Measurements from ENCODE around the gene TRABD2B. TPM values are rescaled to one million over a fixed set of nuclear protein-coding genes. Genes with fewer than 3 reads are reported as not detected.
A peak's percentile ranks its signal among the peaks of the same experiment; 100 is the strongest.

The TRABD2B gene
- total RNA-seq, 1 experiment from 2014 or later, result 0.05 TPM

- DNase-seq (ENCODE audit: low read depth, low spot score) (peak; percentile 23), ATAC-seq (peak; percentile 85)
- peaks cover 6 to 12% of the 10 kb centered on the region in 2 experiments; a peak in 3 of 4 replicates for H3K4me1 ChIP-seq (ENCODE audit: control insufficient read depth in 1 of 2, insufficient read depth in 2 of 2, low read length in 2 of 2)
- ChIA-PET CTCF (interaction anchor here (0.9 kb wide), 1 partner anchor 70 kb away, joined by 3 read pairs; no protein-coding TSS in a partner anchor), POLR2A (no interaction called here), RAD21 (ENCODE audit: low non-redundant PET in 1 of 2, low total read pairs in 2 of 2, uncharacterized antibody in 2 of 2, unreplicated experiment in 2 of 2) (no interaction called here)
- H4K20me1 ChIP-seq (ENCODE audit: insufficient read depth), result no peaks in the 10 kb centered on the region
- H3K27me3 ChIP-seq (ENCODE audit: insufficient read depth, low read length), result no peaks in the 10 kb centered on the region
- no peak for TF ChIP-seq SRF (IDR thresholded peaks at IDR 0.05; ENCODE audit: low read depth)
- no peak for TF ChIP-seq POLR2A (IDR thresholded peaks at IDR 0.05; ENCODE audit: borderline replicate concordance, extremely low read depth, insufficient read depth, insufficient read length)
- no peak for TF ChIP-seq ATF3 (IDR thresholded peaks at IDR 0.05)
- TF ChIP-seq TCF7L2 (IDR thresholded peaks at IDR 0.05; ENCODE audit: borderline replicate concordance, extremely low read depth, insufficient read depth, insufficient read length), result peak; percentile 37
- TF ChIP-seq MAX (IDR thresholded peaks at IDR 0.05), result peak; percentile 36; the same call in 1 of the 2 replicates
- TF ChIP-seq YY1 (IDR thresholded peaks at IDR 0.05; ENCODE audit: extremely low read depth, insufficient replicate concordance, low read depth, low read length), result no peak
- peak overlapping the region; percentile 76 for H2AFZ ChIP-seq (ENCODE audit: low read depth, low read length, poor library complexity, severe bottlenecking)
- H3K9me3 ChIP-seq (ENCODE audit: control insufficient read depth in 1 of 2, insufficient read depth in 1 of 2, low read depth in 1 of 2, low read length in 2 of 2), result no peaks in the 10 kb centered on the region
- no peak overlapping the region for H3K9ac ChIP-seq (ENCODE audit: low read length)
- no peaks in the 10 kb centered on the region for H3K79me2 ChIP-seq (ENCODE audit: insufficient read depth, low read length)
- intact Hi-C loops (cut with micrococcal nuclease), result no loop called here
- H3K9me2 ChIP-seq (ENCODE audit: insufficient read depth), result no peaks in the 10 kb centered on the region
- BruUV-seq (replicated peaks), result no TSS peak
- H3K4me3 ChIP-seq (replicated peaks in 1 of 2; ENCODE audit: low read depth in 1 of 2, low read length in 2 of 2), result no peak overlapping the region
- no peaks in the 10 kb centered on the region for H3K36me3 ChIP-seq (ENCODE audit: control insufficient read depth in 1 of 2, insufficient read depth in 2 of 2, low read length in 2 of 2)
- H3K27ac ChIP-seq (ENCODE audit: low read depth, low read length), result no peak overlapping the region
- peak overlapping the region; percentile 27 for H3K4me2 ChIP-seq (ENCODE audit: low read length)
Observed at GRCh38 chr1:47991187-47991586, 6.0 kb downstream of the TRABD2B start.

- H3K4me3 ChIP-seq (replicated peaks in 1 of 2; ENCODE audit: low read depth in 1 of 2, low read length in 2 of 2), result no peak overlapping the region
- H3K36me3 ChIP-seq (ENCODE audit: control insufficient read depth in 1 of 2, insufficient read depth in 2 of 2, low read length in 2 of 2), result no peaks in the 10 kb centered on the region
- no peak for ATAC-seq
- CTCF ChIA-PET, result interaction anchor here (1.6 kb wide), 1 partner anchor 10 kb away, joined by 3 read pairs; no protein-coding TSS in a partner anchor
- no peak overlapping the region for H3K4me2 ChIP-seq (ENCODE audit: low read length)
- H3K79me2 ChIP-seq (ENCODE audit: insufficient read depth, low read length), result no peaks in the 10 kb centered on the region
- H3K4me1 ChIP-seq (ENCODE audit: control insufficient read depth in 1 of 2, insufficient read depth in 2 of 2, low read length in 2 of 2), result peaks cover 6 to 12% of the 10 kb centered on the region in 2 experiments; a peak in 3 of 4 replicates
- intact Hi-C loops (cut with micrococcal nuclease), result no loop called here
- no peaks in the 10 kb centered on the region for H3K9me3 ChIP-seq (ENCODE audit: control insufficient read depth in 1 of 2, insufficient read depth in 1 of 2, low read depth in 1 of 2, low read length in 2 of 2)
- no peaks in the 10 kb centered on the region for H3K9me2 ChIP-seq (ENCODE audit: insufficient read depth)
- DNase-seq (ENCODE audit: low read depth, low spot score), result no peak
- POLR2A ChIA-PET, result no interaction called here
- BruUV-seq (replicated peaks), result no TSS peak
- RAD21 ChIA-PET (ENCODE audit: low non-redundant PET in 1 of 2, low total read pairs in 2 of 2, uncharacterized antibody in 2 of 2, unreplicated experiment in 2 of 2), result no interaction called here
- H2AFZ ChIP-seq (ENCODE audit: low read depth, low read length, poor library complexity, severe bottlenecking), result no peak overlapping the region
- no peaks in the 10 kb centered on the region for H4K20me1 ChIP-seq (ENCODE audit: insufficient read depth)
- no peak overlapping the region for H3K27ac ChIP-seq (ENCODE audit: low read depth, low read length)
- H3K27me3 ChIP-seq (ENCODE audit: insufficient read depth, low read length), result no peaks in the 10 kb centered on the region
- no peak overlapping the region for H3K9ac ChIP-seq (ENCODE audit: low read length)
- TF ChIP-seq POLR2A (IDR thresholded peaks at IDR 0.05; ENCODE audit: borderline replicate concordance, extremely low read depth, insufficient read depth, insufficient read length), result no peak
- no peak for TF ChIP-seq MAX (IDR thresholded peaks at IDR 0.05)
- no peak for TF ChIP-seq RAD21 (IDR thresholded peaks at IDR 0.05; ENCODE audit: low read depth)
- no peak for TF ChIP-seq ZBTB33 (IDR thresholded peaks at IDR 0.05; ENCODE audit: extremely low read depth, insufficient replicate concordance, low read length)
- TF ChIP-seq EZH2 (IDR thresholded peaks at IDR 0.05), result no peak
- no peak for TF ChIP-seq ZFX (IDR thresholded peaks at IDR 0.05)
- TF ChIP-seq REST (IDR thresholded peaks at IDR 0.05; ENCODE audit: low read depth), result no peak
- no peak for TF ChIP-seq TCF7L2 (IDR thresholded peaks at IDR 0.05; ENCODE audit: borderline replicate concordance, extremely low read depth, insufficient read depth, insufficient read length)
- no peak for TF ChIP-seq JUND (IDR thresholded peaks at IDR 0.05)
- TF ChIP-seq YY1 (IDR thresholded peaks at IDR 0.05; ENCODE audit: extremely low read depth, insufficient replicate concordance, low read depth, low read length), result no peak
- no peak for TF ChIP-seq SP1 (IDR thresholded peaks at IDR 0.05; ENCODE audit: low read depth)
- TF ChIP-seq SIN3A (IDR thresholded peaks at IDR 0.05; ENCODE audit: low read depth), result no peak
Observed at GRCh38 chr1:47990286-47990685, 6.9 kb downstream of the TRABD2B start.

Data from HCT116 (cell line).